Skeletal muscle satellite cell (primary cell): ENCODE data around the gene PITHD1.

Experiments
- H3K27me3 ChIP-seq: 2 replicates; pipeline ENCODE4 v1.7.0; 2013; ENCODE audit warnings: low read length; ENCODE audit not compliant: control insufficient read depth, insufficient read depth
- H3K36me3 ChIP-seq: 2 replicates; pipeline ENCODE4 v1.7.0; 2013; ENCODE audit warnings: mild to moderate bottlenecking, control low read depth, low read length; ENCODE audit not compliant: insufficient read depth
- H3K4me1 ChIP-seq: 2 replicates; pipeline ENCODE4 v1.7.0; 2013; ENCODE audit warnings: low read length; ENCODE audit not compliant: control insufficient read depth, insufficient read depth
- H3K4me2 ChIP-seq: 2 replicates; pipeline ENCODE4 v1.7.0; 2013; ENCODE audit warnings: mild to moderate bottlenecking, low read length
- H3K4me3 ChIP-seq: 2 replicates; pipeline ENCODE4 v1.7.0; 2013; ENCODE audit warnings: low read length
- H3K9ac ChIP-seq: 2 replicates; pipeline ENCODE4 v1.7.0; 2013; ENCODE audit warnings: mild to moderate bottlenecking, low read depth, low read length, moderate library complexity
- H3K9me3 ChIP-seq: replicated peaks from 2 replicates; pipeline ENCODE4 v1.7.0; 2013; ENCODE audit warnings: mild to moderate bottlenecking, control low read depth, low read length

PITHD1 gene

GRCh38 chr1:23751050-23751814 lies 27.0 kb upstream of the PITHD1 start:
- peaks cover 78% of the 10 kb centered on the region for H3K36me3 ChIP-seq
- no peak overlapping the region for H3K9ac ChIP-seq

GRCh38 chr1:23751815-23752200 lies 26.4 kb upstream of the PITHD1 start:
- Histone ChIP-seq H3K4me2 (no peak overlapping the region), H3K9ac (no peak overlapping the region), H3K9me3 (no peaks in the 10 kb centered on the region), H3K4me1 (peaks cover 10% of the 10 kb centered on the region), H3K36me3 (peaks cover 81% of the 10 kb centered on the region), H3K27me3 (no peaks in the 10 kb centered on the region), H3K4me3 (no peak overlapping the region)

More at GRCh38 chr1:23751050-23751814, 27.0 kb upstream of the PITHD1 start:
- Histone ChIP-seq H3K9me3 (no peaks in the 10 kb centered on the region), H3K4me1 (peaks cover 5% of the 10 kb centered on the region), H3K4me3 (no peak overlapping the region), H3K4me2 (no peak overlapping the region), H3K27me3 (no peaks in the 10 kb centered on the region)

- Histone ChIP-seq H3K9me3 (no peaks in the 10 kb centered on the region), H3K4me1 (peaks cover 11% of the 10 kb centered on the region), H3K4me3 (no peak overlapping the region)
These were observed 25.3 kb upstream of the PITHD1 start for GRCh38 chr1:23752909-23753308.

GRCh38 chr1:23756676-23757075 lies 21.5 kb upstream of the PITHD1 start:
- no peak overlapping the region for H3K9ac ChIP-seq
- H3K4me3 ChIP-seq, result no peak overlapping the region
- no peak overlapping the region for H3K4me2 ChIP-seq
- H3K36me3 ChIP-seq, result peaks cover 92% of the 10 kb centered on the region
- H3K27me3 ChIP-seq, result no peaks in the 10 kb centered on the region
- no peaks in the 10 kb centered on the region for H3K9me3 ChIP-seq
- peaks cover 8% of the 10 kb centered on the region for H3K4me1 ChIP-seq

More at GRCh38 chr1:23752909-23753308, 25.3 kb upstream of the PITHD1 start:
- Histone ChIP-seq H3K4me2 (no peak overlapping the region), H3K27me3 (no peaks in the 10 kb centered on the region), H3K9ac (no peak overlapping the region), H3K36me3 (peaks cover 82% of the 10 kb centered on the region)

GRCh38 chr1:23757812-23758211 lies 20.4 kb upstream of the PITHD1 start:
- H3K9ac ChIP-seq, result no peak overlapping the region
- peaks cover 91% of the 10 kb centered on the region for H3K36me3 ChIP-seq
- no peak overlapping the region for H3K4me2 ChIP-seq
- H3K4me1 ChIP-seq, result peaks cover 8% of the 10 kb centered on the region
- H3K4me3 ChIP-seq, result no peak overlapping the region
- H3K9me3 ChIP-seq, result no peaks in the 10 kb centered on the region
- no peaks in the 10 kb centered on the region for H3K27me3 ChIP-seq

- no peaks in the 10 kb centered on the region for H3K9me3 ChIP-seq
- H3K4me2 ChIP-seq, result no peak overlapping the region
- no peak overlapping the region for H3K4me3 ChIP-seq
- no peaks in the 10 kb centered on the region for H3K27me3 ChIP-seq
- H3K9ac ChIP-seq, result no peak overlapping the region
- H3K36me3 ChIP-seq, result peaks cover 89% of the 10 kb centered on the region
- H3K4me1 ChIP-seq, result peaks cover 8% of the 10 kb centered on the region
These were observed 18.9 kb upstream of the PITHD1 start for GRCh38 chr1:23759277-23759676.

- Histone ChIP-seq H3K4me3 (no peak overlapping the region), H3K4me2 (no peak overlapping the region), H3K9ac (no peak overlapping the region), H3K4me1 (peaks cover 2% of the 10 kb centered on the region), H3K36me3 (peaks cover 58% of the 10 kb centered on the region), H3K27me3 (no peaks in the 10 kb centered on the region), H3K9me3 (no peaks in the 10 kb centered on the region)
These were observed 15.1 kb upstream of the PITHD1 start for GRCh38 chr1:23763041-23763577.

- H3K9me3 ChIP-seq, result no peaks in the 10 kb centered on the region
- no peak overlapping the region for H3K4me3 ChIP-seq
- peaks cover 8% of the 10 kb centered on the region for H3K36me3 ChIP-seq
- no peak overlapping the region for H3K9ac ChIP-seq
- H3K4me2 ChIP-seq, result no peak overlapping the region
- H3K4me1 ChIP-seq, result no peaks in the 10 kb centered on the region
- H3K27me3 ChIP-seq, result no peaks in the 10 kb centered on the region
These were observed 9.5 kb upstream of the PITHD1 start for GRCh38 chr1:23768733-23769132.

- Histone ChIP-seq H3K9me3 (no peaks in the 10 kb centered on the region), H3K9ac (no peak overlapping the region), H3K4me3 (no peak overlapping the region), H3K4me1 (no peaks in the 10 kb centered on the region), H3K27me3 (no peaks in the 10 kb centered on the region), H3K4me2 (peak overlapping the region; percentile 50), H3K36me3 (no peaks in the 10 kb centered on the region)
These were observed 6.0 kb upstream of the PITHD1 start for GRCh38 chr1:23772049-23772853.

- Histone ChIP-seq H3K4me1 (no peaks in the 10 kb centered on the region), H3K4me2 (no peak overlapping the region), H3K4me3 (no peak overlapping the region), H3K9ac (no peak overlapping the region), H3K27me3 (no peaks in the 10 kb centered on the region), H3K36me3 (no peaks in the 10 kb centered on the region), H3K9me3 (no peaks in the 10 kb centered on the region)
These were observed 5.4 kb upstream of the PITHD1 start for GRCh38 chr1:23772854-23773242.

GRCh38 chr1:23774174-23774880 lies 3.9 kb upstream of the PITHD1 start:
- no peak overlapping the region for H3K4me2 ChIP-seq
- H3K4me1 ChIP-seq, result peaks cover 4% of the 10 kb centered on the region
- H3K9ac ChIP-seq, result no peak overlapping the region
- no peaks in the 10 kb centered on the region for H3K36me3 ChIP-seq
- H3K27me3 ChIP-seq, result no peaks in the 10 kb centered on the region
- no peaks in the 10 kb centered on the region for H3K9me3 ChIP-seq
- H3K4me3 ChIP-seq, result no peak overlapping the region
